ENCODE measurements around the gene VASN. TPM values are rescaled to one million over a fixed set of nuclear protein-coding genes. Genes with fewer than 3 reads are reported as not detected.
"Not testable (repeated sequence)": the region's sequence is repeated elsewhere in the genome, so short reads cannot be mapped to it uniquely, and the experiment has no call there.

VASN gene
- total RNA-seq, 1 donor from 2014 or later = 62.7 TPM

GRCh38 chr16:4341250-4341649 is 30.4 kb upstream of the VASN start:
- DNase-seq (ENCODE audit: extremely low spot score, unreplicated experiment) = no peak
- no peak overlapping the region for H3K27ac Mint-ChIP-seq (ENCODE audit: unreplicated experiment)
- no peaks in the 10 kb centered on the region for H3K36me3 Mint-ChIP-seq (ENCODE audit: unreplicated experiment)
- TF ChIP-seq CTCF (IDR thresholded peaks at IDR 0.05) = no peak
- no peaks in the 10 kb centered on the region for H3K9me3 Mint-ChIP-seq (ENCODE audit: unreplicated experiment)
- H3K4me1 Mint-ChIP-seq (ENCODE audit: unreplicated experiment) = peaks cover 14% of the 10 kb centered on the region
- no peak overlapping the region for H3K4me3 Mint-ChIP-seq (ENCODE audit: unreplicated experiment)
- no peaks in the 10 kb centered on the region for H3K27me3 Mint-ChIP-seq (ENCODE audit: unreplicated experiment)

GRCh38 chr16:4342866-4343744 is 28.5 kb upstream of the VASN start:
- TF ChIP-seq CTCF (IDR thresholded peaks at IDR 0.05) = no peak
- Mint-ChIP-seq H3K4me1 (ENCODE audit: unreplicated experiment) (peaks cover 15% of the 10 kb centered on the region), H3K4me3 (ENCODE audit: unreplicated experiment) (no peak overlapping the region), H3K36me3 (ENCODE audit: unreplicated experiment) (no peaks in the 10 kb centered on the region), H3K27ac (ENCODE audit: unreplicated experiment) (peak overlapping the region; percentile 67), H3K27me3 (ENCODE audit: unreplicated experiment) (no peaks in the 10 kb centered on the region), H3K9me3 (ENCODE audit: unreplicated experiment) (no peaks in the 10 kb centered on the region)
- no peak for DNase-seq (ENCODE audit: extremely low spot score, unreplicated experiment)

- H3K27ac Mint-ChIP-seq (ENCODE audit: unreplicated experiment) = peak overlapping the region; percentile 31
- not testable (repeated sequence) for H3K36me3 Mint-ChIP-seq (ENCODE audit: unreplicated experiment); DNase-seq (ENCODE audit: extremely low spot score, unreplicated experiment); H3K9me3 Mint-ChIP-seq (ENCODE audit: unreplicated experiment); H3K27me3 Mint-ChIP-seq (ENCODE audit: unreplicated experiment); H3K4me3 Mint-ChIP-seq (ENCODE audit: unreplicated experiment)
- H3K4me1 Mint-ChIP-seq (ENCODE audit: unreplicated experiment) = peaks cover 16% of the 10 kb centered on the region
Observed at GRCh38 chr16:4344300-4344982, 27.2 kb upstream of the VASN start.

GRCh38 chr16:4344983-4345835 is 26.4 kb upstream of the VASN start:
- Mint-ChIP-seq H3K4me3 (ENCODE audit: unreplicated experiment) (no peak overlapping the region), H3K9me3 (ENCODE audit: unreplicated experiment) (no peaks in the 10 kb centered on the region), H3K4me1 (ENCODE audit: unreplicated experiment) (peaks cover 8% of the 10 kb centered on the region), H3K27ac (ENCODE audit: unreplicated experiment) (peak overlapping the region; percentile 31), H3K27me3 (ENCODE audit: unreplicated experiment) (no peaks in the 10 kb centered on the region), H3K36me3 (ENCODE audit: unreplicated experiment) (no peaks in the 10 kb centered on the region)
- no peak for DNase-seq (ENCODE audit: extremely low spot score, unreplicated experiment)
- TF ChIP-seq CTCF (IDR thresholded peaks at IDR 0.05) = no peak

- DNase-seq (ENCODE audit: extremely low spot score, unreplicated experiment) = no peak
- H3K9me3 Mint-ChIP-seq (ENCODE audit: unreplicated experiment) = no peaks in the 10 kb centered on the region
- H3K27me3 Mint-ChIP-seq (ENCODE audit: unreplicated experiment) = no peaks in the 10 kb centered on the region
- H3K27ac Mint-ChIP-seq (ENCODE audit: unreplicated experiment) = no peak overlapping the region
- TF ChIP-seq CTCF (IDR thresholded peaks at IDR 0.05) = no peak
- no peak overlapping the region for H3K4me3 Mint-ChIP-seq (ENCODE audit: unreplicated experiment)
- no peaks in the 10 kb centered on the region for H3K36me3 Mint-ChIP-seq (ENCODE audit: unreplicated experiment)
- peaks cover 10% of the 10 kb centered on the region for H3K4me1 Mint-ChIP-seq (ENCODE audit: unreplicated experiment)
Observed at GRCh38 chr16:4345836-4346781, 25.5 kb upstream of the VASN start.

All from osteocyte (in vitro differentiated cells).